ENCODE data around the gene ETFRF1.
A peak's percentile ranks its signal among the peaks of the same experiment; 100 is the strongest.

Gene ETFRF1, protein sequence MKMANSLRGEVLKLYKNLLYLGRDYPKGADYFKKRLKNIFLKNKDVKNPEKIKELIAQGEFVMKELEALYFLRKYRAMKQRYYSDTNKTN

DNA sequence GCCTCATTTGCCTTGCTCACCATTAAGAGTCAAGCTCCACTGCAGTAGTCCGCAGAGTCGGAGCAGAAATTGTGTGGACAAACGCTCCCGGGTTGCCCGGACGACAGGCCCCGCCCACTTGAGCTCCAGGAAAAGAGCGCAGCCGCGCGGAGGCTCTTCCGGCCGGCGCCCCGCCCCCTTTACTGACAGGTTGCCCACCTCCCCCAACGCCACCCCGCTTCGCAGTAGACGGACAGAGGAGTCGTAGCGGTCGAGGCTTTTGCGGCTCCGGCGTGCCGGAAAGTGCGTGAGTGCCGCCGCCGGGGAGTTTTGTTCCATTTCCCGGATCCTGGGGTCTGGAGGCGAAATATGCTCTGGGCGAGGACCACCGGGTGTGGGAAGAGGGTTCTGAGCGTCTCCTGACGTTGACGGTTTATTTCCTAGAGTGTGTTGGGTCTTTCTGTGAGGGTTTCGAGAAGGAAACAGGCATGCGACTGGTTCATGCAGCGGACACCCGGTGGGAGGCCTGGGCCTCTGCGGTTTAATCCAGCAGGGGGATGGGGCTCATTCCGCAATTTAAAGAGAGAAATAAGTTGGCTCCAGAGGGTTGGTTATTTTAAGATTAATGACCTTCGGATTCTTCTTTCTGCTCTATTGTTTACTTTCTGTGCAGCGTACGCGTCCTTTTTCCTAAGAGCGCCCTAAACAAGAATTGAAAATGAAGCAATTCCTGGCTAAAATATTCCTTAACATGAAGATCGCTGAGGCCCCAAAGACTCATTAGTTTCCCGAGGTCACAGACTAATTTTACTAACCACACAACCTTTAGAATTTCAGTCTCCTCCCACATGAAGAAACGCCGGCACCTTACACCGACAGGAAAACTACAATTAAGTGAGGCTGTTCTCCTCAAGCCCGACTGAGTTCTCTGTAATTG, at the start of gene ETFRF1, which contains the start of gene DNAI7:
ETFRF1 (plus strand) TSS at position 182 of the 916 bp plus-strand sequence. CDS start 8,720 bp downstream, outside the sequence.
DNAI7 (minus strand) TSS at position 105 of the 916 bp plus-strand sequence; CDS start at position 23, 82 bp downstream.
- DNase-seq = peak; percentile 98

DNA sequence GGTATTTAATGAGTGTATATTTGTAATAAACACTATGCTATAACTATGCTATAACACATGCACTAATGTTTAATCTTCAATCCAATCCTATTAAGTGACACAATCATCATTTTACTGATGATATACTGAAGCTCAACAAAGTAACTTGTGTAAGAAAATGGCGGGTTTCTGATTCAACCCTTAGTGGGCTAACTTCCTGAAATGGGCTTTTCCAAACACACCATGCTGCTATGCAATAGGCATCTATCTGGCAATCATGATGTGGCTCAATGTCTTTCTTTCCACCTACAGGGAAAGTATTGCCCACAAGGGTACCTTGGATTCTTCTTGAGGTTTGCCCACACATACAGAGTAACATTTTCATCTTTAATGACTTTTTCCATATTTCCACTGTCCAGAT, 48.4 kb upstream of the ETFRF1 start:
- no peak for DNase-seq

DNA sequence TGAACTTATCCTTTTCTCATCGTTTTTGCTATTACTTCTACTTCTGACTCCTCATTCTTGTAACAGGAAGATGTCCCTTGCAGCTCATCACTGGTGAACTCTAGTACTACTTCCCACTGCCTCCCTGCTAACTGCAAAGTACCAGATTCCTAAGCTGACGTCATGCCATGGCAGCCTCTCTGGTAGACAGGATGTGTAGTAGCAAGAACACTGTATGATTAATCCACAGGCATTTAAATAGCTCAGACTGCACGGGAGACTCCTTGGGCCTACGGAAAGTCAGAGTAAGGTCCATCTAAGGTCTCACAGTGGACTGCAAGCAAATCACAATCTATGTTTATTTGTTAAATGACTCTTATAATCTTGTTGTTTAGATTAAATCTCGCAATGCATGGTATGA, 43.6 kb upstream of the ETFRF1 start:
- DNase-seq = no peak

DNA sequence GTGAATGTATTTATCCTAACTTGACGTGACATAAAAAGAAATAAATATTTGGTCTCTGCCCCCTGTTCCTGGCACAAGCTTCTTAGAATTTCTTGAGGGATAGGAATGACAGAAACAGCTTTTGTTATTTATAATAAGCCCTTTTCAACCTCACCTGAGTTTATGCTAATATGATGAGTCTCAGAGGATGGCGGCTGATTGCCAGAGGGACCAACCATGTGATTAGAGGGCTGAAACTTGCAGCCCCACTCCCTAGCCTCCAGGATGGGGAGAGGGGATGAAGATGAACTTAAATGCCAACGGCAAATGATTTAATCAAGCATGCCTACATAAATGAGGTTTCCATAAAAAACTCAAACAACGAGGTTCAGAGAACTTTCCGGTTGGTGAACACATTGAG, 43.0 kb upstream of the ETFRF1 start:
- DNase-seq = no peak

DNA sequence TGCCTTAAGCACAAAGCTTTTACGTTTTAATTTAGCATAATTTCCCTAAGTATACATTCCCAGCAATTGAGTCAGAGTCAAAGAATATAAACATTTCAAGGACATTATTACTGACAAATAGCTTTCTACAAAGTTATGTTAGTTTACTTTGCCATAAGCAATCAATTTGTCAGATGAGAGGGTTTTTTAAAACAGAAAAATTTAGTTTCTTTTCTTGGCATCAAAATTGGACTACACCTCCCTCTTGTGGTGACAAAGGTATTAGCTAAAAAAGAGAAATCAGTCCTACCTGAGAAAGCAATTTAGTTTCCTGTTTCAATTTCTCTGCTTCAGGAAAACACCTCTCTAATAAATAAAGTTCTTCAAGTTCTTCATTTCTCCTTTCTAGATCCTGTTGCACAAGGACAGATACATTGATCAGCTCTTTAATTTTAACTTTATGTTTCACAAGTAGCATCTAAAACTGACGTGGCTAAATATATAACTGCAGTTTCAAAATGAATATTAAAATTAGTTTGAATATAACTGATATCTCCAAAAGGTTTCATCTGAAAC, 39.9 kb upstream of the ETFRF1 start:
- peak; percentile 64 for DNase-seq

DNA sequence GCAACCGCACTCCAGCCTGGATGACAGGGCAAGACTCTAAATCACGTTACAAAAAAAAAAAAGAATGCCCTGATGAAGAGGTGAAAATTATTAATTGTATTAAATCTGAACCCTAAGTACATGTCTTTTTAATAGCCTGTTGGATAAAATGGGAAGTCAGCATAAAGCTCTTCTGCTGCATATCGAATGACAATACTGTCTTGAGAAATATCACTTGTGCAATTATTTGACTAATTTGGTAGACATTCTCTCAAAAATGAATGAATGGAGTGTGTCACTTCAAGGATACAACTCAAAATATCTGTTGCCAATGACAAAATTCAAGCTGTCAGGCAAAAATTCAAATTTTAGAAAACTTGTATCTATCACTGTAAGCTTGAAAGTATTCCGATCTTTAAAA, 39.0 kb upstream of the ETFRF1 start:
- DNase-seq = no peak

DNA sequence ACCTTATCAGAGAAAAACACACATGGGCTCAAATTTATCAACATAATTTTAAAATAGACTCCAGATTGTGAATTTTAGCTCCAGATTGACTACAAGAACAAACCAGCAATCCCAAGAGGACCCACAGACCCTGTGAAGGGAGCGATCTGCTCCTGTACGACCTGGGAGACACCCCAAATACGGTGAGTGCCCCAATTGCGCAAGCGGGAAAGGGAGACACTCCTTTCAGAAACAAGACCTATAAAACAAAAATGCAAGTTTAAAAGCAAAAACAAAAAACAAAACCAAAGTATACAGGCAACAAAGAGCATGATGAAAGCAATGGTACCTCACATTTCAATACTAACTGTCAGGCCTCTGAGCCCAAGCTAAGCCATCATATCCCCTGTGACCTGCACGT, 32.2 kb upstream of the ETFRF1 start:
- no peak for DNase-seq

DNA sequence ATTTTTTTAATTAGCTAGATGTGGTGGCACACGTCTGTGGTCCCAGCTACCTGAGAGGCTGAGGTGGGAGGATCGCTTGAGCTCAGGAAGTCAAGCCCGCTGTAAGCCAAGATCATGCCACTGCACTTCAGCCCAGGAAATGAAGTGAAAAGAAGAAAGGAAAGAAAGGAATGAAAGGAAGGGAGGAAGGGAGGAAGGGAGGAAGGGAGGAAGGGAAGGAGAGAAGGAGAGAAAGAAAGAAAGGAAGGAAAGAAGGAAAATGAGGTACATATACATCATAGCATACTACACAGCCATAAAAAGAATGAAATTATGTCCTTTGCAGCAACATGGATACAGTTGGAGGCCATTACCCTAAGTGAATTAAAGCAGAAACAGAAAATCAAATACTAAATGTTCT, 12.3 kb upstream of the ETFRF1 start:
- no peak for DNase-seq

DNA sequence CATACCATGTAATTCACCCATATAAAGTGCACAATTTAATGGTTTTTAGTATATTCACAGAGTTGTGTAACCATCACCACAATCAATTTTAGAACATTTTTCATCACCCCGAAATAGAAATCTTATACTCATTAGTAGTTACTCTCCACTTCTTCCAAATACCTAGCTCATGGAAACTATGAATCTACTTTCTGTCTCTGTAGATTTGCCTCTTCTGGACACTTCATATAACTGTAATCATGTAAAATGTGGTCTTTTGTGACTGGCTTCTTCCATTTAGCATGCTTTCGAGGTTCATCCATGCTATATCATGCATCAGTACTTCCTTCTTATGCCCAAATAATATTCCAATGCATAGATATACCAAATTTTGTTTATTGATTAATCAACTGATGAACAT, 10.9 kb upstream of the ETFRF1 start:
- DNase-seq = no peak

DNA sequence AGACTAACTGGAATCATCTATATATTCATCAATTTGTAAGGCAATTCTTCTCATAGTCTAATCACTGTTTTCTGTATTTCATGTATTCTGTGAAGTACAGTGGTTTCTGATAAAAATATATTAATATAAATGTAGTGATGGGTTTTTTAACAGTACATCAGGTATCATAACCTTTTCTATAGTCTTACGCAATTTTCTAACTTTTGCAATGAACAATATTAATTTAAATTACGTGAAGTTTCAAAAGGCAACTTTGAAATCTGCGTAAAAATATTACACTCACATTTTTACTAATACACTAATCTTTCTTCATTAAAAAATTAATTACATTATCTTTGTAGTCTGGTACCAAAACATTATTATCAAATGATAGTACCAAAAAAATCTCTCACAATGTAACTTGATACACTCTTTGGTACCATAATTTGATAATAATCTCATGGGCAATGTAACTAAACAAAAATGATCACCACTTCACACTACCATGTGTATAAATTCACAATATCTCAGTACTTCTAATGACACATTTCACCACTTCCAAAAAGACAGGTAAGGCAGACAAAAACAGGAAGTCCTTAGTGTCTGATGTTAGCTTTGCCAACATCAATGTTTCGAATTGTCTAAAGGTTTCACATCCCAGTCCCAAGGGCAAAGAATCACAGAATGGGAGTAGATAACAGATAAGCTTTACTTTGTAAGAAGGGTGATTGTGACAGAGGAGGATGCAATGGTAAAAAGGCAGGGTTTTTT, 8.8 kb upstream of the ETFRF1 start:
- peak; percentile 54 for DNase-seq

DNA sequence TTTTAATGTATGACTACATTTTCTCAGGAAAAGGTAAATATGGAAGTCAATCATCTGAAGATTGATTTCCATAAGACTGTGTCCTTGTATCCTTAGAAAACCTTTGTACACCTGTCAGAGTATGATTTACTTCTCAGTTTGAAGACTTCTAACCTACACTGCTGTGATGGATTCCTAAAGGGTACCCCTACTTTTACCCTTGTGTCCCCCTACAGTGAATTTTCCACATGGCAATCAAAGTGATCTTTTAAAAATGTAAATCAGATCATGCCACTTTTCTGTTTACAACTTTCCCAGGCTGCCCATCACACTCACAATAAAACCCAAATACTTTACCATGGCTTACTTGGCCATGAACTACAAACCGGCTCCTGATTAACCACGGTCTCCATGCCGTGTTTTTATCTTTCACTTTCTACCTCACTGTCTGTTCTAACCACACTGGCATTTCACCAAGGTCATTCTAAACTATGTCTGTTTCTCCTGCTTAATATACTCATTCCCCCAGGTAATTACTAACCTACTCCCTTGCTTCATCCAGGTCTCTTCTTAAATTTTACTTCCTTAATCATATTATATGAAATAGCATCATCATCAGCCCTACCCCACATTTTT, 8.1 kb upstream of the ETFRF1 start:
- DNase-seq = peak; percentile 45

DNA sequence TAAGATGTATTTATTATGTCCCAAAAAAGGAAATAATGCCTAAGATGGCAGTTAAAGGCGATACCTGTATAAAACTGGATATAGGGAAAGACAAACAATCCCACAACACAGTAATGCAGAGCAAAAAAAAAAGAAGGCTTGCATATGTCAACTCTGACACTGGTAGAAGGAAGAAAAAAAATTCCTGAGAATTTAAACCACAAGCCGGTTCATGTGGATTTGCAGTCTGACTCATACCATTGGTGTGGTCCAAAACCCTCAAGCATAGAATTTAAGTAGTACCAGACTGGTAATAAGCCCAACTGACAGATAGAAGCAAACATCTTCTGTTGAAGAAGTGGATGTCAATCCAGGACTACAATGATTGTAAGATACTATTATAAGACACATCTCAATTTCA, 7.3 kb upstream of the ETFRF1 start:
- no peak for DNase-seq

DNA sequence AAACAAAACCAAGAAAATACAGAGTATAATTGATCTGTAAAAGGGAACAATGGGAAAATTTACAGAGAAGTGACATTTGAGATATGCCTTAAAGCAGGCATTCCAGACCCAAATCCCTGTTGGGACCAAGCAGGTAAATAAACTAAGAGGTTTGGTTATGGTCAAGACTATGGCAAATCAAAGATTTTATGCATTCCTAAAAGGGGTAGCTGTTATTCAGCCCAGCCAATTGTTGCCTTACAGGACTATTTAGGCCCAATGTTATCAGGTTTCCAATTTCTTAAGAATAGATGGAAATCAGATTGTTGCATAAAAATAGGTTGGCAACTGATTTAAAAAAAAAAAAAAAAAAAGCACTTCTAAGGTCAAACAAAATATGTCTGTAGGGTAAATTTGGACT, 5.4 kb upstream of the ETFRF1 start:
- no peak for DNase-seq

DNA sequence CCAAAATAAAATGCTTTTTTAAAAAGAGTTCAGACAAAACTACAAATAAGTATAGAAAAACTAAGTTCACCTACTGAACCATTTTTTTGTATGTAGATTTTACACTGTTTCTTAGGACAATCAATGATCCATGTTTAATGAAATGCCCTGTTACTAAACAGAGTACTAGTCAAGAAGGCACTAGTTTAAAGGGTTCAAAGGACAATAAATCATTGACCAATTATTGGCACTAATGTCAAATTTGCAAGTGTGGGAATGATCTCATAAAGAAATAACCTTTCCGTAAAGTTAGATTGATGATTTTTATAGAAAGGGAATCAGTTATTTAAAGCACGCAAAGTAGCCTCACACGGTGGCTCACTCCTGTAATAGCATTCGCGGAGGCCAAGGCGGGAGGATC, 4.2 kb upstream of the ETFRF1 start:
- no peak for DNase-seq

DNA sequence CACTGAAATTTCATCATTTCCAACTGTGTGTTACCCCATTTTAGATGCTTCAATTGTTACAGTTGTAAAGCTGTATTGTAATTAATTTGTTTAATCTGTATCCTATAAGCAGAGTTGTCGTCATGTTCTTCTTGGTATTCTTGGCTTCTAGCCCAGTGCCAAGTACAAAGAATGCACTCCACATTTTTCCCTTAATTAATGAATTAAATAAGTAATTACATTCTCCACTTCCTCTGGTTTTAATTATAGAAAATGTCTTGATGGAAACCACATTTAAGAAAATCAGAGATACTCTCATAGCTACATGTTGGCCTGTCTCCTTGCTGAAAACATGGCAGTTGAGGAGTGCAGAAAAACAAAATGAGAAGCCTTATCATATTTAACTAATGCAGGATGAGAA, 823 bp upstream of the ETFRF1 start:
- no peak for DNase-seq

DNA sequence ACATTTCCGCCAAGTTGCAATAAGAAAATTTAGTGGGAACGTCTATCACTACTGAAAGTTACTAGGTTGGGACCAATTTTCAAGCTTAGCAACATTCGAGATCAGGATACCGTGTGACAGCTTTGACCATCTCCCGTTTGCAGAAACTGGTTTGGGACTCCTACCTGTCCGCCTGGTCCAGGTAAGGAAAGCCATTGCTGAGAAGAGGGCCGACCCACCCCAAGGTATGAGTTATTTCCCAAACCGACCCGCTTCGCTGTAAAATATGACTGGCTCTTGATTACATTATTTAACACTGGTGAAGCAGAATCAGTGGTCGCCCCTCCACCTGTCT, 348 bp upstream of the ETFRF1 start:
- no peak for DNase-seq

DNA sequence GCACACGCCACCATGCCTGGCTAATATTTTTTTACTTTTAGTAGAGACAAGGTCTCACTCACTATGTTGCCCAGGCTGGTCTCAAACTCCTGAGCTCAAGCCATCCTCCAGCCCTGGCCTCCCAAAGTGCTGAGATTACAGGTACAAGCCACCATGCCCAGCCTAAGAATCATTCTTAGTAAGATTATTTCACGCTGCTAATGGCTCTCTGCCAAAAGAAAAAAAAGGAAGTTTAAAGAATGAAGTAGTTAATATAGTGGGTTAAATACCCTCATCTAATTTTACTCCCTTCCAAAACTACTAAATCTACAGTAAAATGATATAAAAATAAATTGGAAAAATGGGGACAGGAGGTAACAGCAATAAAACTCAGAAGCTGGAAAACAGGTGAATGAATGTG, 2.6 kb downstream of the ETFRF1 start:
- no peak for DNase-seq

DNA sequence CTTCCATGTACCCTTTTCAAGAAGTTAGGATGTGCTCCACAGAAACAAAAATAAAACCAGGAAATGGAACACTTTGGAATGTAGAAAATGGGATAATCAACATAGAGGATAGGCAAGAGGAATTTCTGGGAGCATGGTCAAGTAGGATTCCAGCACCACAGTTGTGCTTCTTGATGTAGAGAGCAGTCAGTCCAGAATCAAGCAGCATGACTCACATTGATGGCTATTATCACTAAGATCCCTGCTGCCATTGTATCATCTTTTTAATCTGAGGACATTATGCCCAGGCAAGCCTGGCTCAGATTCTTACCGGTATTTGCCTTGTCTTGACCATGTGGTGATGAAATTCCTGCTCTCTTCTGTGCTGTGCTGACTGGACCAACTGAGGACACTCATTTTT, 5.7 kb downstream of the ETFRF1 start:
- no peak for DNase-seq

DNA sequence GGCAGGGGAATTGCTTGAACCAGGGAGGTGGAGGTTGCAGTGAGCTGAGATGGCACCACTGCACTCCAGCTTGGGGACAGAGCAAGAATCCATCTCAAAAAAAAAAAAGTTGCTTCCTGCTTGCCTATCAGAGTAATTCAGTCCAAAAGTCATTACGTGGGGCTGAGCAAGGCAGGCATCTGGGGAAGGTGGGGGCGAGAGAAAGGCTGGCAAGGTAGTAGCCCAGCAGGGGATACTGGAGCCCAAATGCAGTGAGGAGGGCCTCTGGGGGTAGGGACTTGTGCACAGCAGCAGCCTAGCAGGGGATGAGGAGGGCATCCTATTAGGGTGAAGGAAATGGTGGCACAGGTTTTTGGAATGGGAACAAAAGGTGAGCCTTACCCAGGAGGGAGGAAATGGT, 7.1 kb downstream of the ETFRF1 start:
- no peak for DNase-seq

DNA sequence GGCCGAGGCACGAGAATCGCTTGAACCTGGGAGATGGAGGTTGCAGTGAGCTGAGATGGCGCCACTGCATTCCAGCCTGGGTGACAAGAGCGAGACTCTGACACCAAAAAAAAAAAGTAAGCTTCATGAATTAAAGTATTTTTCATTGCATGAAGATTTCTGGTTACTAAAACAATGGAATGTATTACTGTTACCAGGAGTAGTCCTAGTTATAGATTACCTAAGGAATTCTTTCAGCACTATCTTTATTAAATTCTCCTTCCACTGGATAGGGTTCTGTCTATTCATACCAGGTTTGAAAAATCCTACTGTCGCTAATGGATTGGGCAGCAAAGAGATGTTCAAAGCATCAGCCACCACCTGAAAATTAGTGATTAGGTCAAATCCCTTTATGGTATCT, 12.4 kb downstream of the ETFRF1 start:
- no peak for DNase-seq

DNA sequence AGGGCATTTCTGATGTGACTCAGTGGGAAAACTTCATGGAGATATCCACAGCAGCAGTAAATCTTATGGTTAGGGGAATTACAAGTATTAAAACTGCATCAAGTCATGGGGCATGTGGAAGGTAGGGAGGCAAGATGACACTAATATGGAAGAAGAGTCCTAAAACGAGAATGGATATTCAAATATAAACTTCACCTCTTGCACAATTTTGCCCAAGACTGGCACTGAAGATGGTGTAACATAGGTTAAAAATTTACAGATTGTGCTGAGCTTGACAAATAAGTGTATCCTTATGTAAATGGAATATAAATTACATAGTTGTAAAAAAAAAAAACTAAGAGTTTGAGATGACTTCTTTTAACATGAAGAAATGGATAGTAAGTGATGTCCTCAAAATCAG, 12.8 kb downstream of the ETFRF1 start:
- DNase-seq = no peak

DNA sequence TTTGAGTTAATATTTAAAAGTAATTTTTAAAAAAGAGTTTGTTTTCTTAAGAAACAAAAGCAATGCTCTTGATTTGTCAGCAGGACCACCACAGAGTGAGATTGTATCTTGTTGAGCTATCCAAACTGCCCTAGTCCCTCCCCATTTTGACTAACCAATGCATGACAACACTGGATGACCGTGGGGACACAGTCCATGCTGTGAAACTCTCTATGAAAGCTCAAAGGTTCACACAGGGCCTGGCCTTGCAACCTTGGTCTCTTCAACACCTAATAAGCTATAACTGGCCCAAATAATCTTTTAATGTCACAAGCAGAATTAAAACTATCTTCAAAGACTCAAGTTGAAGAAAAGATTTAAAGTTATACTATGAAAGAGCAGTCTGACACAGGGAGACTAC, 13.5 kb downstream of the ETFRF1 start:
- DNase-seq = no peak

DNA sequence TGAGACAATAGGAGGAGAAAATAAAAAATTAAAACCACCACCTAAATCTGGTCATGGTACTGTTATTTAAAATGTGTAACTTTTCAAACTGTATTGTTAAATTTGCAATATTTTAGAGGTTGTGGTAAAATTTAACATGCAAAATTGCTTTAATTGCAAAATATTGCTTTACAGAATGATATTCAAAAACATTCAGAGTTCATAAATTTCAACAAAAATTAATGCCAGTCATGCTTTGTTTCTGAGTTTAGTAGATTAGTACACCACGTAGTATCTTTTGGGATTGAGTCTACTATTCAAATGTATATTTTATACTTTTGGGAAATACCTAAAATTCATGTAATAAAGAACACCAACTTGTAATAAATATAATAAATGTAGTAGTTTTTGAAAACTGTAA, 18.3 kb downstream of the ETFRF1 start:
- DNase-seq = no peak

All from CD4-positive, alpha-beta T cell treated with Interleukin-12 subunit alpha and Interleukin-12 subunit beta, for 1 hour (primary cell).